Measurements from ENCODE around the gene PREPL. TPM values are rescaled to one million over a fixed set of nuclear protein-coding genes. Genes with fewer than 3 reads are reported as not detected.

The PREPL gene
- total and polyA plus RNA-seq, 2 donors (not counting 3 experiments of a cell fraction or from before 2014, with no cell fraction given) = 10.1 to 25.7 TPM

DNA sequence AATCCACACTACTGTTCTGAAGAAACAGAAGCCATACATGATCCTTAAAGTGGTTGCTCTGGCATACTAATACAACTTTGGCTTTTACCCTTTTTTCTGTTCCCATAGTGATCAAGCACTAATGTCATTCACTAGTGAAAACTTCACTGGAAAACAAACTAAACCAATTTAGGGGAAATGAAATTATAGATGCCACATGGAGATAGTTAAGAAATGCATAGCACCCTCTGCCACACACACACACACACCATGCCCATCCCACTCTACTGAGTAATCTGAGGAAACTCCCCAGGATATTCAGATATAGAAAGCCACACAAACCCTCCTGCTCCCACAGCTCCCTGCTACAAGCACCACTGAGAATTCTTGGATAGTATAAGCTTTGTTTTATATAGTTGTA is 46.9 kb downstream of the PREPL start:
- no peak for DNase-seq (ENCODE audit: low read depth, low spot score)
- dilution Hi-C loops (cut with MboI; ENCODE audit: extremely low pct_ligation_motif_present, low sequenced_read_pairs) (no loop called here), intact Hi-C loops (cut with micrococcal nuclease) (no loop called here)
- POLR2A ChIA-PET = no interaction called here
- Histone ChIP-seq H3K79me2 (ENCODE audit: control insufficient read depth, insufficient read depth, low read length) (no peaks in the 10 kb centered on the region), H3K9ac (replicated peaks; ENCODE audit: extremely low read depth, insufficient read depth, low read length) (no peak overlapping the region), H3K9me3 (replicated peaks; ENCODE audit: control insufficient read depth, insufficient read depth, low read length) (no peaks in the 10 kb centered on the region), H4K20me1 (replicated peaks; ENCODE audit: control insufficient read depth, extremely low read depth, insufficient read depth, low read length) (no peaks in the 10 kb centered on the region), H3K4me2 (ENCODE audit: insufficient read depth, low read length) (no peak overlapping the region), H3K4me3 (replicated peaks in 1 of 3; ENCODE audit: insufficient read depth in 1 of 3, low read depth in 1 of 3, low read length in 3 of 3) (no peak overlapping the region), H3K36me3 (ENCODE audit: control insufficient read depth in 2 of 2, extremely low read depth in 1 of 2, insufficient read depth in 2 of 2, low read length in 2 of 2) (no peaks in the 10 kb centered on the region), H3K27me3 (ENCODE audit: control insufficient read depth in 2 of 2, insufficient read depth in 2 of 2, low read length in 2 of 2) (no peaks in the 10 kb centered on the region), H3K9me1 (replicated peaks; ENCODE audit: control insufficient read depth, extremely low read depth, insufficient read depth, low read length) (no peaks in the 10 kb centered on the region), H3K4me1 (ENCODE audit: control insufficient read depth, extremely low read depth, insufficient read depth, low read length) (no peaks in the 10 kb centered on the region), H3K27ac (ENCODE audit: insufficient read depth, low read depth, low read length) (no peak overlapping the region), H2AFZ (ENCODE audit: low read depth, low read length) (no peak overlapping the region)
- FAIRE-seq = no peak
- CTCF ChIA-PET = interaction anchor here (1.5 kb wide), 1 partner anchor 15 kb away, joined by 3 read pairs; no protein-coding TSS in a partner anchor
- no TSS peak for BruUV-seq (replicated peaks)
- TF ChIP-seq FOS (IDR thresholded peaks at IDR 0.05; ENCODE audit: borderline replicate concordance, insufficient read depth, low read length) = no peak
- TF ChIP-seq, protein P1, sequence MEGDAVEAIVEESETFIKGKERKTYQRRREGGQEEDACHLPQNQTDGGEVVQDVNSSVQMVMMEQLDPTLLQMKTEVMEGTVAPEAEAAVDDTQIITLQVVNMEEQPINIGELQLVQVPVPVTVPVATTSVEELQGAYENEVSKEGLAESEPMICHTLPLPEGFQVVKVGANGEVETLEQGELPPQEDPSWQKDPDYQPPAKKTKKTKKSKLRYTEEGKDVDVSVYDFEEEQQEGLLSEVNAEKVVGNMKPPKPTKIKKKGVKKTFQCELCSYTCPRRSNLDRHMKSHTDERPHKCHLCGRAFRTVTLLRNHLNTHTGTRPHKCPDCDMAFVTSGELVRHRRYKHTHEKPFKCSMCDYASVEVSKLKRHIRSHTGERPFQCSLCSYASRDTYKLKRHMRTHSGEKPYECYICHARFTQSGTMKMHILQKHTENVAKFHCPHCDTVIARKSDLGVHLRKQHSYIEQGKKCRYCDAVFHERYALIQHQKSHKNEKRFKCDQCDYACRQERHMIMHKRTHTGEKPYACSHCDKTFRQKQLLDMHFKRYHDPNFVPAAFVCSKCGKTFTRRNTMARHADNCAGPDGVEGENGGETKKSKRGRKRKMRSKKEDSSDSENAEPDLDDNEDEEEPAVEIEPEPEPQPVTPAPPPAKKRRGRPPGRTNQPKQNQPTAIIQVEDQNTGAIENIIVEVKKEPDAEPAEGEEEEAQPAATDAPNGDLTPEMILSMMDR (IDR thresholded peaks at IDR 0.05; ENCODE audit: extremely low read depth in 1 of 2, insufficient read depth in 1 of 2, low read depth in 1 of 2, low read length in 2 of 2) = no peak
- TF ChIP-seq POLR2A (IDR thresholded peaks at IDR 0.05; ENCODE audit: low read depth, low read length) = no peak
- TF ChIP-seq, protein P2, sequence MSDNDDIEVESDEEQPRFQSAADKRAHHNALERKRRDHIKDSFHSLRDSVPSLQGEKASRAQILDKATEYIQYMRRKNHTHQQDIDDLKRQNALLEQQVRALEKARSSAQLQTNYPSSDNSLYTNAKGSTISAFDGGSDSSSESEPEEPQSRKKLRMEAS (IDR thresholded peaks at IDR 0.05; ENCODE audit: insufficient read depth, insufficient read length) = no peak
- no peak for TF ChIP-seq EZH2 (IDR thresholded peaks at IDR 0.05; ENCODE audit: borderline replicate concordance, low read depth, low read length, severe bottlenecking)
- no peak for TF ChIP-seq MYC (IDR thresholded peaks at IDR 0.05; ENCODE audit: low read depth, low read length)
- no peak for TF ChIP-seq POLR2AphosphoS5 (IDR thresholded peaks at IDR 0.05; ENCODE audit: insufficient read depth, low read depth, low read length)
- no peak for TF ChIP-seq GATA2 (IDR thresholded peaks at IDR 0.05; ENCODE audit: insufficient read depth, insufficient read length, low read depth, low read length)
- TF ChIP-seq JUN (IDR thresholded peaks at IDR 0.05; ENCODE audit: borderline replicate concordance, insufficient read depth, insufficient read length, low read depth) = no peak

Data from endothelial cell of umbilical vein (primary cell).